Measurements from ENCODE around the gene BOD1. TPM values are rescaled to one million over a fixed set of nuclear protein-coding genes. Genes with fewer than 3 reads are reported as not detected.

Gene BOD1
- total RNA-seq, 1 donor from 2014 or later, result 50.6 TPM

GRCh38 chr5:173577166-173577565, 39.3 kb downstream of the BOD1 start:
- no peak for DNase-seq (ENCODE audit: low read depth in 2 of 2)

DNA sequence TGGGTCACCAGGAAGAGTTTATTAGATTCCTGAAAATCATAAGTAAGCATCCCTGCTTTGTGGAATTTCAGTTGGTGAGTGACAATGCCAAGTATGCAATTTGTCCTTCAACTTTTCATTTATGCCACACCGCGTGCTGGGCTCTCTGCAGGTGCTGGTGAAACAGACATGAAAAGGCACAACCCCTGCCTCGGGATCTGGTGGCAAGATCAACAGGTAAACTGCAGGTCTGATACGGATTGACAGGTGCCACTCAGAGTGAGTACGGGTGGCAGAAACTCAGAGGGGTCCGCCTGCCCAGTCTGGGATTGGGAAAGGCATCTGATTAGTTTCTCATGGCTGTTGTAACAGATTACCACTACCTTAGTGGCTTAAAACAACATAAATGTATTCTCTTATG, 40.5 kb downstream of the BOD1 start:
- DNase-seq (ENCODE audit: low read depth in 2 of 2), result no peak

DNA sequence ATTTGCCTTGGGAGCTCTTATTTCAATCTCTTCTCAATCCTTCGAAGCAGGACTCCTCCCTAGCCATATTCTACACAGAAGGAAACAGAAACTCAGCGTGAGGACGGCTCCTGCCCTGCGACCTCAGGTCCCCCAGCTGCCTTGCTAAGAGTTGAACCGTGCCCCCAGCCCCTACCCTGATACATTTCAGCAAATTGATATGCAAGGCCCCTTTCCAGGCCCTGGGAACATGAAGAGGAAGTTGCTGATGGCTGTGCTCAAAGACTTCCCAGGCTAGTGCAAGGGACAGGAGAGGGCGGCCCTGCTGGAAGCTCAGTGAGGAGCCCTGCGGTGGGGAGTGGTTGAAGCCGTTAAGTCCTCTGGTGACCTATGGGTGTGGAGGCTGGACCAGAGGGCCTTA, 41.5 kb downstream of the BOD1 start:
- DNase-seq (ENCODE audit: low read depth in 2 of 2), result no peak

DNA sequence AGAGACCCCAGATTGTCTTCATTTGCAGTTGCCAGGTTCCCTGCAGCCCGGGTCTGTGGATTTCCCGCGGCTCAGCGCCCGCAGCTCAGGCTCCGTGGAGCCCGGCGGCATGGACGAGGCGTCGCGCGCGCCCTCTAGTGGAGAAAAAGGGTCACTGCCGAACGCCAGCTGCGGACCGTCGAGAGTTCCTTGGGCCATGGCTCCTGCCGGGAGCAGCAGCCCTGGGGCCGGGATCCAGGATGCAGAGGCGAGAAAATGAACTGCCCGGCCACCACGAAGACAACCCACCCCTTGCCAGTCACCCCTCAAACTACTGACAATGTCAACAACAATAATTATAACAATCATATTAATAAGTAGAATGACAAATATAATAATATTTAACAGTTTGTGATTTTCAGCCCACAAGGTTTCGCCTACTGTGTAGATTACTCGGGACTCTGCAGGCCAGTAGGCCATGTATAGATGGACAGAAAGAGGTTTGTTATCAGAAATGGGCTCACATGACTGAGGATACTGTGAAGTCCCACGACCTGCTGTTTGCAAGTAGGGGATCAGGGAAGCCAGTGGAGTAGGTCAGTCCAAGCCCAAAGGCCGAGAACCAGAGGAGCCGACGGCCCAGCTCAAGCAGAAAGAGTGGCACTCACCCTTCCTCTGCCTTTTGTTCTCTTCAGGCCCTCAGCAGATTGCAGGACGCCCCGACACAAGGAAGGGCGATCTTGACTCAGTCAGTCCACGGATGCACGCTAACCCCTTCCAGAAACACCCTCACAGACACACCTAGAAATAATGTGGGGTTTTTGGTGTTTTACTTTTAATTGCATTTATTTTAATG, 43.1 kb downstream of the BOD1 start:
- DNase-seq (ENCODE audit: low read depth in 2 of 2), result peak; percentile 66 to 71

DNA sequence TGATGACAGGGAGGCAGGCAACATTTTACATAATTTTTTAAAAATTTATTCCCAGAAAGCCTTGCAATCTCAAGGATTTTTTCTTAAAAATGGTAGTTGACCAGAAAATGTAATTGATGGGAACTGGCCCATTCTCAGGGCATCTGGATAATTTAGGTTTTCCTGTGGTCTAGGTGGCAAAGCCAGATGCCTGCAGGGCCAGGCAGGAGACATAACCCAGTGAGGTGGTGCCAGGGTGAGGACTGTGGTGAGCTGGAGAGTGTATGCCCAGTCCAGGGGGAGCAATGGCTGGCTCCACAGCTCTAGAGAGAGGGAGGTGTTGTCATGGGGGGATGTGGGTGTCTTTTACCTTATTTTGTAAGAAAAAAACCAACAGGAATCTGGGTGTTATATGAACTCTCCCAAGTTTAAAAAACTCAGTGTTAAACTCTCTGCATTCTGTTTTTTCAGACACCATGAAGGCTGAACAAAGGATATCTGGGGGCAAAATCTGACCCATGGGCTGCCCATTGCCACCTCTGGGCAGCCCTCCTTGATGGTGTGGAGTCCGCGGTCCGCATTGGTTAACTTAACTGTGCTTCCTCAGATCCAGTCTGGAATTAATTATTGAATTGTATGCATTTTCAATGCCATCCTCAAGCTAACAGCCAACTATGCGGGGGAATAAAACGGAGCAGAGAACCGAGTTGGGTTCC, 43.9 kb downstream of the BOD1 start:
- DNase-seq (ENCODE audit: low read depth in 2 of 2), result no peak

DNA sequence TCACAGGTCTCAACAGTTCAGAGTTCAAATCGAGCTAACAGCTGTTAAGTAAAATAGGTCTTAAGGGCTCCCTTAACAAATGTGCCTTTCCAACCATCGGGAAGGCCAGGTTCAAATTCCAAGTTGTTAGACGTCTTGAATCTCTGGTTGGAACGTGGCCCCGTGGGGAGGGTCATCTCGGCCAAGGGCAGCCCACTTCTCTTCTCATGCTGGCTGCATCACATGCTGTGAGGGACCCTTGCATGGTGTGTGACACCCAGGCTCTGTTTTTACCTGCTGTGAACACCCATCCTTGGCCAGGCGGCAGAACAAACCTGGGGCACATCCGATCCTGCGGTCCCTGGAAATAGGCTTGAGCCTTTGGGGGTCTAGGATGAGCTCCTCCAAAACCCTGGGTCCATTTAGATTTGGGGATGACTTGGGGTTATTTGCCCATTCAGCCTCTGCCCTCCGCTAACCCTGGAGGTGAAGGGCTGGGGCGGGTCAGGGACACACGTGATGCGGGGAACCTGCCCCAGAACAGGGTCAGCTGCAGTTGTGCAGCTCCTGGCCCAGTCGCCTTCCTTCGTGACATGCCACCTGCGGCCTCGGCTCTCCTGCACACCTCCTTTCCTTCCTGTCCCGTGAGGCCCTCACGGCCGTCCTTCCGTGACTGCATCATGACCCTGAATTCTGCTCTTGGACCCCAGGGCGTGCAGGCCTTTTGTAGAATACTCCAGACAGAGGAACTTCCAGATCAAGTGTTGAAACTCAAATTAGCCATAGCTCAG, 45.9 kb downstream of the BOD1 start:
- DNase-seq (ENCODE audit: low read depth in 2 of 2), result no peak

DNA sequence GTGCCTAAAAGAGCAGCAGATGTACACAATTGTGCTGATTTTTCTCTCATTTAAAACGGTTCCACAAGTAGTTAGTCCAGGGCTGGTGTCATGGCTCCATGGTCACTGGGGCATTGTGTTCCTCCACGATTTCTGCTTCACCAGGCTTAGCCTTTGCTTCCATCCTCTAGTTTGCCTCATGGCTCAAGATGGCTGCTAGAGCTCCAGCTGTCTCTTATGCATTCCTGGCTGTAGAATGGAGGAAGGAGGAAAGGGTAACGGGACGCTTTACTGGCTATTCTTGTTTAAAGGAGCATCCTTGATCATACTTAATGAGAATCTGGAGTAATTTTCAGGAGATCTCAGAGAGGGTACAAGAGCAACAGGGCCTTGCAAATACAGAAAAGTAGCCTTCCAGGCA, 47.7 kb downstream of the BOD1 start:
- no peak for DNase-seq (ENCODE audit: low read depth in 2 of 2)

GRCh38 chr5:173568128-173568527, 48.3 kb downstream of the BOD1 start:
- no peak for DNase-seq (ENCODE audit: low read depth in 2 of 2)

DNA sequence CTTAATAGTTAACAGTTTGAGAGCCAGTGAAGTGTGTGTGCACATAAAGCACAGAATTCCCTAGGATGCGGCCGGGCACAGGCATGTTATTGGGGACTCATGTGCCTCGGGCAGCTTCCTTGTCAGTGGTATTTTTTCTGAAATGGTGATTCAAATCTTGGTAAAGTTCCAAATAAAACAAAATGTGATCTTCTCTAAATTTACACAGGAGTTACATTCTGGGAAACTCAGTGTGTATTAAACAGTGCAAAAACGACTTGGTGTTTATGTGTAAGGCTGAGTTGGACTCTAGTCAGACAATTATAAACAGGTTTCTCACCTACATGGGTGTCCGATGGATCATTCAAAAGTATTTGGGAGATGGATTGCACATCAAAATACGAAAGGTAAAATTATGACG, 48.9 kb downstream of the BOD1 start:
- DNase-seq (ENCODE audit: low read depth in 2 of 2), result peak; percentile 11 to 23

- DNase-seq (ENCODE audit: low read depth in 2 of 2), result no peak
Observed at GRCh38 chr5:173565491-173566072, 50.9 kb downstream of the BOD1 start.

DNA sequence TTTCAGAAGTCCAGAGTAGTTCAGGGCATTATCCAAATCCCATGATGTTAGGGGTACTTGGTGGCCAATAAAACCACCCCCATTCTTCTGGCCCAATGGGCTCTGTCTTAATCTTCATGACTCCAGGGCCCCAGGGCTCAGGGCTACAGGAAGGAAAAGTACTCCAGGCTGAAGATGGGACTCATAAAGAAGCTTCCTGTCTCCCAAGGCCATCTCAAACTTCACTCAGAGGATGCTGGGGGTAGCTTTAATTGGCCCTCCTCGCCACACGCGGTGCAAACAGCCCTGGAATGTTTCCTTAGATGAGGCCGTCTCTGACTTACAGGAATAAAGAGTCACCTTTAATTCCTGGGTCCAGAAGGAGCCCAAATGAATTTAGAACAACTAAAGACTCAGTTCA, 52.3 kb downstream of the BOD1 start:
- no peak for DNase-seq (ENCODE audit: low read depth in 2 of 2)

DNA sequence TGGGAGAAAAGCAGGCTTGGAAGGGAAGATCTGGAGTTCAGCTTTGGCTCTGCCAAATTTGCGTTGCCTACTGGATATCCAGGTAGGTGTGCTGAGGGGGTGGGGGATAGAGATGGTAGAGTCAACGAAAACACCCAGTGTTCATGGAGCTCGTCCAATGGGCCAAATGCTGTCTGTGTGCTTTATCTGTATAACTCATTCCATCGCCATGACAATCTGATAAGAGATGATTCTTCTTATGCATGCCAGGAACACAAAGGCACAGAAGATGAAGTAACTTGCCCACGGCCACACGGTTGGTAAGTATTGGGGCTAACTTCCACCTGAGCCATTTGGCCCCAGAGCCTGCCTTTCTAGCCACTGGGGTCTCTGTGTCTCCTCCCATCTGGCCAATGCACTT, 53.2 kb downstream of the BOD1 start:
- DNase-seq (ENCODE audit: low read depth in 2 of 2), result no peak

DNA sequence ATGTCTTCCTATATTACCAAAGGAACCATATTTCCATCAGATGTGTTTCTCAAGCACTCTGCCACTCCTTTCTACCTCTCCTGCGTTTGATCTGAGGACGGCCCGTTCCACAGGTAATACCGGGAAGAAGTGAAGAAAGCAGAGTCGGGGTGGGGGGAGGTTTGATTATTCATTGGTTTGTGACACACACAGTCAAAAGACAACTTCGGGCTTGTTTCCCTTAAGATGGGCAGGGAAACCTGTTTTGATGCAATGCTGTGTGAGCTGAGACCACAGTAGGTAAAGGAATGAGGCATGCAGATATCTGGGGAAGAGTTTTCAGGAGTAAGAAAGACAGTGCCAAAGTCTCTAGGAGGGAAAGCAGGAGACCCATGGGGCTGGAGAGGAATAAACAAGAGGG, 54.0 kb downstream of the BOD1 start:
- no peak for DNase-seq (ENCODE audit: low read depth in 2 of 2)

Data from lung microvascular endothelial cell (primary cell).